Mucosa of descending colon (tissue), 3 donors: ENCODE results near the gene PHTF1. TPM values are rescaled to one million over a fixed set of nuclear protein-coding genes. Genes with fewer than 3 reads are reported as not detected.

Experiments
- ATAC-seq: fragments of 200-7000 bp; cut with Tn5 transposase; one replicate; pipeline ENCODE4 v1.9.1; 2020; ENCODE audit warnings: mild to moderate bottlenecking, moderate library complexity
- DNase-seq, 3 donors: peaks; one replicate each; pipeline ENCODE4 v3.0.0-alpha.2; 2020
- H3K36me3 ChIP-seq: fragments of 200-600 bp; one replicate; pipeline ENCODE4 v1.8.0; 2021; ENCODE audit warnings: low read depth, mild to moderate bottlenecking
- H3K4me1 ChIP-seq: fragments of 200-600 bp; one replicate; pipeline ENCODE4 v1.8.0; 2021; ENCODE audit warnings: low read depth, mild to moderate bottlenecking
- H3K4me3 ChIP-seq: fragments of 200-600 bp; one replicate; pipeline ENCODE4 v1.8.0; 2021; ENCODE audit warnings: mild to moderate bottlenecking
- H3K9me3 ChIP-seq: fragments of 200-600 bp; one replicate; pipeline ENCODE4 v1.8.0; 2021; ENCODE audit warnings: mild to moderate bottlenecking
- intact Hi-C, 2 donors: fragments of 100-400 bp; cut with DNase I in 1 of 2; cut with micrococcal nuclease in 1 of 2; formaldehyde crosslinking; loops; one replicate each; pipeline versions ENCODE4 v1.11.0 to v1.11.1; 2022; cut with DNase I, micrococcal nuclease
- long read RNA-seq, 2 donors: library from polyadenylated mRNA; unstranded; transcript quantifications; one replicate each; pipeline ENCODE4 v2.0.0, GENCODE V29; 2019 to 2021
- total RNA-seq, 3 donors: library from RNA; stranded (reverse); fragmentation: NEBNext Ultra II Directional in 2 of 3; extraction: Animal tissue kit (Norgen Biotek cat#: 25700) in 2 of 3; gene quantifications; one replicate each; pipeline versions ENCODE4 v1.2.1 to v1.2.4, GENCODE V29; 2021 to 2023
- TF ChIP-seq, protein P1 (sequence below): fragments of 200-600 bp; IDR thresholded peaks from one replicate; pipeline ENCODE4 v1.8.0; 2022; ENCODE audit warnings: antibody characterized with exemption, mild to moderate bottlenecking
- donor health status: DM: no; HTN: no; CAD: no; lungs with moderate emphysema.
- donor health status: DM: no; HTN: no; CAD: no.
- donor health status: DM: no; HTN: yes; CAD: no.

PHTF1 gene
- total RNA-seq, result 10 to 100 TPM in 2 of 3 donors, 1 to 10 TPM in 1; 8.7 to 14.6 (median 10.8) TPM
- long read RNA-seq, donor 1, partial matches to known transcripts, result 9 of 24 reads
- long read RNA-seq, donor 1, other reads (novel, unspliced or antisense), result 9 of 24 reads
- long read RNA-seq, donor 2, partial matches to known transcripts, result 0 of 3 reads
- long read RNA-seq, donor 2, other reads (novel, unspliced or antisense), result 3 of 3 reads

DNA sequence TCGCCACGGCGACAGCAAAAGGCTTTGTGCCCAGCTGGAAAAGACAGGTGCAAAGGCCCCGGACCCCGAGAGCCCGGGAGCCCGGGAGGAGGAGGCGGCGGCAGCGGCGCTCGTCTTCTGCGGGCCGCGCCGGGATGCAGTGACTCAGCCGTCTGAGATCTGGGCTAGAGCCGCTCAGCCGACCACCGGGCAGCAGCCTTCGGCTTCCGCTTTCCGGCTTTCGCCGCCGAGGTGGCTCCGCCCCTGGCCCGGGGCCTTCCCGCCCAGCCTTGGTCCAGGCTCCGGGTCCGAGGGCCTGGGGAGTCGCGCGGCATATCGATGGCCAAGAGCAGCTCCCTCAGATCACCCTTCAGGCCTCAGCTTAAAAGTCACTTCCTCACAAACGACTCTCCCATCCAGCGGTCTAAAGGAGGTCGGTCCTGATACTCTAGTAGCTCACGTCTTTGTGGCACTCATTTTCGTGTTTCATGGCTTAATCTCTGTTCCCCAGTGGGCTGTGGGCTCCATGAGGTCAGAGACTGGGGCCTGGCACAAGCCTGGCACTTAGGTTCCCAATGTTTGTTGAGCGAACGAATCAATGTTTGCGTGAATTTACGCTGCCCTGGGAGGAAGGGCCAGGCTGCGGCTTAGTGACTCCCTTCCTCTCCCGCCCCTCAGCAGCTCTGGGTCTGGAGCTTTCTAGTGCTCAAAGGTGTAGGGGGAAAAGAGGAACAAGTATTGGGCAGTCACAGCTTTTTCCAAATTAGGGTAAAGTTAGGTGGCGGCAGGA lies at the start of gene PHTF1:
Gene PHTF1 (minus strand): TSS at position 154 of the 769 bp plus-strand sequence. CDS start 783 bp downstream, outside the sequence.
- TF ChIP-seq, protein P1, sequence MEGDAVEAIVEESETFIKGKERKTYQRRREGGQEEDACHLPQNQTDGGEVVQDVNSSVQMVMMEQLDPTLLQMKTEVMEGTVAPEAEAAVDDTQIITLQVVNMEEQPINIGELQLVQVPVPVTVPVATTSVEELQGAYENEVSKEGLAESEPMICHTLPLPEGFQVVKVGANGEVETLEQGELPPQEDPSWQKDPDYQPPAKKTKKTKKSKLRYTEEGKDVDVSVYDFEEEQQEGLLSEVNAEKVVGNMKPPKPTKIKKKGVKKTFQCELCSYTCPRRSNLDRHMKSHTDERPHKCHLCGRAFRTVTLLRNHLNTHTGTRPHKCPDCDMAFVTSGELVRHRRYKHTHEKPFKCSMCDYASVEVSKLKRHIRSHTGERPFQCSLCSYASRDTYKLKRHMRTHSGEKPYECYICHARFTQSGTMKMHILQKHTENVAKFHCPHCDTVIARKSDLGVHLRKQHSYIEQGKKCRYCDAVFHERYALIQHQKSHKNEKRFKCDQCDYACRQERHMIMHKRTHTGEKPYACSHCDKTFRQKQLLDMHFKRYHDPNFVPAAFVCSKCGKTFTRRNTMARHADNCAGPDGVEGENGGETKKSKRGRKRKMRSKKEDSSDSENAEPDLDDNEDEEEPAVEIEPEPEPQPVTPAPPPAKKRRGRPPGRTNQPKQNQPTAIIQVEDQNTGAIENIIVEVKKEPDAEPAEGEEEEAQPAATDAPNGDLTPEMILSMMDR, result no peak
- ATAC-seq (peak; percentile 91), DNase-seq (peak; percentile 73 to 87 (median 83))
- peak within 1 kb of the TSS; percentile 70 for H3K4me3 ChIP-seq
- H3K4me1 ChIP-seq, result no peaks in the 10 kb centered on the region
- no peaks in the 10 kb centered on the region for H3K9me3 ChIP-seq
- no peaks in the 10 kb centered on the region for H3K36me3 ChIP-seq
- intact Hi-C loops, result loop anchor here in 1 of 2 donors (10.0 kb wide), 1 partner anchor 55 kb away; the partner anchor contains the start of gene RSBN1

DNA sequence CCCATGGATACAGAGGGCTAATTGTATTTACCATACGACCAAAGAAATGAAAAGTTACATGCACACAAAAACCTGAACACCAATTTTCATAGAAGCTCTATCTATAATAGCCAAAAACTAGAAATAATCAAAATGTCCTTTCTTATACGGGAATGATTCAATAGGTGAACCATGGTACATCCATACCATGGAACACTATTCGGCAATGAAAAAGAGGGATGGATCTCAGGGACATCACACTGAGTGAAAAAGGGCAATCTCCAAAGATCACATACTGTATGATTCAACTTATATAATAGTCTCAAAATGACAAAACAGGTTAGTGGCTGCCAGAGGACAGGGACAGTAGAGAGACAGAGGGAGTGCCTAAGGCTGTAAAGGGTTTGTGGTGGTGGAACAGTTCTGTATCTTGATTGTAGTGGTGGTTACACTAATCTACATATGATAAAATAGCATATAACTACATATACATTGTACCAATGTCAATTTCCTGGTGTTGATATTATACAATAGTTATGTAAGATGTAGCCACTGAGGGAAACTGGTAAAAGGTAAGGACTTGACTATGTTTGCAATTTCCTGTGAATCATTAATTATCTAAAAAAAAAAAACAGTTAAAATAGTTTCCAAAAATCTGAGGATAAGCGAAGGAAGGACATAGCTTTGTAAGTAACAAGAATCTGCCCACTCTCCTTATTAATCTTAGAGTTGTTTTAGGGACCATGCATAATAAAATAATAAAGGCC lies 49.3 kb upstream of the PHTF1 start:
- peak; percentile 29 for ATAC-seq
- intact Hi-C loops, result no loop called here
- Histone ChIP-seq H3K4me1 (peaks cover 46% of the 10 kb centered on the region), H3K9me3 (no peaks in the 10 kb centered on the region), H3K36me3 (peaks cover 5% of the 10 kb centered on the region), H3K4me3 (no peak overlapping the region)
- no peak for DNase-seq
- TF ChIP-seq, protein P1, result no peak

DNA sequence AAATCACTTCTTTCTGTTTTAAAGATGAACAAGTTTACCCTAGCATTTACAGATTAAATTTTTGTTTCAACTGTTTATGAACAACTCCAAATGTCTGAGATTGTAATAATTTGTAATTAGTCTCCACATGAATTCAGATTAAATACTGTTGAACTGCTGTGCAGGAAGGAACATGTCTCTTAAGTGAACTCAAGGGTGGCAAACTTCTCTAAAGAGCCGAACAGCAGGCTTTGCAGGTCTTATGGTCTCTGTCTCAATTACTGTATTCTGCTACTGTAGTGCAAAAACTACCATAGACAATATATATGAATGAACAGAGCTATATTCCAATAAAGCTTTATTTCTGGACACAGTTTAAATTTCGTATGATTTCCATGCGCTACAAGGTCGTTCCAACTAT lies 46.4 kb upstream of the PHTF1 start:
- intact Hi-C loops, result no loop called here
- Histone ChIP-seq H3K4me3 (no peak overlapping the region), H3K4me1 (peaks cover 53% of the 10 kb centered on the region), H3K9me3 (no peaks in the 10 kb centered on the region), H3K36me3 (no peaks in the 10 kb centered on the region)
- ATAC-seq, result no peak
- TF ChIP-seq, protein P1, result no peak
- no peak for DNase-seq

DNA sequence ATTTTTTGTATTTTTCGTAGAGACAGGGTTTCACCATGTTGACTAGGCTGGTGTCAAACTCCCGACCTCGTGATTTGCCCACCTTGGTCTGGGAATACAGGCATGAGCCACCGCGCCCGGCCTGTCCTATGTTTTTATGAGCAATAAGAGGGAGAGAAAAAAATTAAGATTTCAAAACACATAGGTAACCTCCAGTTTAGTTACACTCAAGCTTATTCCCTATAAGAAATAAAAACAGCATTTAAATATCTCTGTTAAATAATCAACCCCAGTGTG lies 45.9 kb upstream of the PHTF1 start:
- ATAC-seq (no peak), DNase-seq (no peak)
- Histone ChIP-seq H3K4me1 (peaks cover 50% of the 10 kb centered on the region), H3K4me3 (no peak overlapping the region), H3K9me3 (no peaks in the 10 kb centered on the region), H3K36me3 (no peaks in the 10 kb centered on the region)
- TF ChIP-seq, protein P1, result no peak
- intact Hi-C loops, result no loop called here

DNA sequence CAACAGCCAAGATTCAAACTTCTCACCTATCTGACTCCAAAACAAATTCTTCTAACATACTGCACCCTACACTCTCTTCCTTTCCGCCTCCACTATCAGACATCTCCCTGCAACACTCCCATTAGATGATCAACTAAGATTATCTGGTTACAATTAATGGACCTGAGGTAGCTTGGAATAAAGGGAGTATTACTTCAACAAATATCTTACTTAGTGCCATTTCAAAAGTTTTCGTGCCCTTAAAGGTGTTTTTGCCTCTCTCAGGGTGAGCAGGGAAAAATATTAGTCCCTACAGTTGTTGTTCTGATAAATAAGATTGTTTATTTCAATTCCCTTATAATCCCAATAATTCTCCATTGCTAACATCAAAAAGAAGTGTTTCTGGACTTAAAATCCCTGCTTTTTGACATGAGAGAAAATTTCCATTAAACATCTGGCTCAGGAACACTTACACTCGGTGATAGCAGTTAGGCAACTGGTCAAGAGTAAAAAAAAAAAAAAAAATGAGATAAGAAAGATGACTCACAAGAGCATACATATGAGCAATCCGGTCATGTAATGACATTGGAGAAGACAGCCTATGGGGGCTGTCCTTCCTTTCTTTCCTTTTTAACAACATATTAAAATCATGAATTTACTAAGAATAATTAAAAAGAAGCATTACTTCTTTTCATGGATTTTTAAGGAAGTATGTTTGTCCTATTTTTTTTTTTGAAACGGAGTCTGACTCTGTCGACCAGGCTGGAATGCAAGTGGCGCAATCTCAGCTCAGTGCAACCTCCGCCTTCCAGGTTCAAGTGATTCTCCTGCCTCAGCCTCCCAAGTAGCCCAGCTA lies 45.4 kb upstream of the PHTF1 start:
- ATAC-seq, result peak; percentile 78
- intact Hi-C loops, result no loop called here
- no peak for DNase-seq
- no peaks in the 10 kb centered on the region for H3K9me3 ChIP-seq
- peaks cover 45% of the 10 kb centered on the region for H3K4me1 ChIP-seq
- H3K36me3 ChIP-seq, result no peaks in the 10 kb centered on the region
- no peak overlapping the region for H3K4me3 ChIP-seq
- TF ChIP-seq, protein P1, result no peak
